Measurements from ENCODE around the gene EMC9.

Gene EMC9

GRCh38 chr14:24102357-24103048 is 38.9 kb downstream of the EMC9 start:
- DNase-seq, result no peak

GRCh38 chr14:24100982-24101494 is 40.4 kb downstream of the EMC9 start:
- no peak for DNase-seq

- no peak for DNase-seq
Measured at GRCh38 chr14:24100197-24100981, 41.0 kb downstream of the EMC9 start.

GRCh38 chr14:24098927-24099813 is 42.2 kb downstream of the EMC9 start:
- DNase-seq, result no peak

GRCh38 chr14:24098229-24098926 is 43.0 kb downstream of the EMC9 start:
- no peak for DNase-seq

GRCh38 chr14:24096545-24097181 is 44.7 kb downstream of the EMC9 start:
- no peak for DNase-seq

- no peak for DNase-seq
Measured at GRCh38 chr14:24095271-24096068, 45.9 kb downstream of the EMC9 start.

GRCh38 chr14:24094841-24095270 is 46.5 kb downstream of the EMC9 start:
- no peak for DNase-seq

GRCh38 chr14:24093901-24094840 is 47.2 kb downstream of the EMC9 start, which contains the start of gene PCK2:
Gene PCK2, plus strand, starts transcription at chr14:24094311. Its CDS starts 95 bp downstream, at chr14:24094406.
- no peak for DNase-seq

- DNase-seq, result no peak
Measured at GRCh38 chr14:24093207-24093900, 48.0 kb downstream of the EMC9 start.

- DNase-seq, result no peak
Measured at GRCh38 chr14:24092505-24093206, 48.7 kb downstream of the EMC9 start.

GRCh38 chr14:24092110-24092504 is 49.3 kb downstream of the EMC9 start:
- no peak for DNase-seq

- DNase-seq, result no peak
Measured at GRCh38 chr14:24089890-24090289, 51.5 kb downstream of the EMC9 start.

Data from NCI-H2081 treated with DMSO at 0.1 percent for 48 hours (cell line).